HK-2 (cell line): ENCODE measurements around the gene OR4F6.
"Not testable (repeated sequence)": the region's sequence is repeated elsewhere in the genome, so short reads cannot be mapped to it uniquely, and the experiment has no call there.

Experiments
- DNase-seq: peaks from one replicate; pipeline ENCODE4 v3.0.0-alpha.2; 2018; ENCODE audit not compliant: unreplicated experiment

The OR4F6 gene

GRCh38 chr15:101803209-101803608, at the start of gene OR4F6:
Gene OR4F6 (plus strand): TSS chr15:101803509. CDS start chr15:101805720, 2,211 bp downstream.
- DNase-seq, result no peak

GRCh38 chr15:101764669-101765339, 38.5 kb upstream of the OR4F6 start:
- DNase-seq, result peak; percentile 28

DNA sequence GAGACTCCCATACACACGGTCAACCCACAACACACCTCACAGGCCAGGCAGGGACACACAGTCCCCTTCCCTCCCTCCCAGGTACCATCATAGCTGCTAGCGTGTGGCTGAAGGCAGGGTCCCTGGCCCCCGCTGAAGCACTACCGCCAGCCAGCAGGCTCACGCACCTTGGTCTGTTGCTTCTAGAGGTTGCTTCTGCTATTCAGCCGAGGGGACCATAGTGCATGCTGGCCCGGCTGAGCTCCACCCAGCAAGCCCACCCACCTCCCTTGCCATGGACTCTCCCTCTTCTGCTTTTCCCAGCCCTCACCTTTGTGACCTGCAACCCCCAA, 38.0 kb upstream of the OR4F6 start:
- not testable (repeated sequence) for DNase-seq

DNA sequence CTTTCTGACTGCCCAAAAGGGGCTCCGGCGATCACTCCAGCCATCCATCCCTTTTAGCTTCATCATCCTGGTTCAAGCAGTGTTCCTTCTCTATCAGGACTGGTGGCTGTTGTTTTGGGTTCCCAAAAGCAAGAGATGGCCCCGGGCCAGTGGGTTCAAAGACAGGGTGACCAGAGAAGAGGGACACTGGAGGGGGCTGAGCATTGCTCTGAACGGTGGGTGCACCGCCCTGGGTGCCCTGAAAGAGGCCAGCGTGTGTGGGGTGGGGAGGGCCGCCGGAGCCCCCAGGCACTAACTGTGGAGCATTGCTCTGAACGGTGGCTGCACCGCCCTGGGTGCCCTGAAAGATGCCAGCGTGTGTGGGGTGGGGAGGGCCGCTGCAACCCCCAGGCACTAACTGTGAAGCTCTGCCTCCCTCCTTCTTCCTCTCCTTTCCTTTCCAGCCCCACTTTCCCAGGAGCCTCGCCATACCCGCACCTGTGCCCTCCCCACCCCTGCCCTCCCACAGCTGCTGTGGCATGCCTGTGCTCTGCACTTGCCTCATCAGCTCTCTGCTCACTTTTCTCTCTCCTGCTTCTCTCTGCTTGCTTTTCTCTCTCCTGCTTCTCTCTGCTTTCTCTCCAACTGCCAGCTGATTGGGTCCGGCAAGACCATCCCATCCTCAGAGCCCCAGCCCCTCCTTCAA, 37.4 kb upstream of the OR4F6 start:
- no peak for DNase-seq

- not testable (repeated sequence) for DNase-seq
Measured at GRCh38 chr15:101767083-101767640, 36.1 kb upstream of the OR4F6 start.

GRCh38 chr15:101772921-101773320, 30.4 kb upstream of the OR4F6 start:
- no peak for DNase-seq

GRCh38 chr15:101773496-101774100, 29.7 kb upstream of the OR4F6 start:
- no peak for DNase-seq

GRCh38 chr15:101775136-101775535, 28.2 kb upstream of the OR4F6 start:
- DNase-seq, result no peak

GRCh38 chr15:101778576-101778975, 24.7 kb upstream of the OR4F6 start:
- not testable (repeated sequence) for DNase-seq

DNA sequence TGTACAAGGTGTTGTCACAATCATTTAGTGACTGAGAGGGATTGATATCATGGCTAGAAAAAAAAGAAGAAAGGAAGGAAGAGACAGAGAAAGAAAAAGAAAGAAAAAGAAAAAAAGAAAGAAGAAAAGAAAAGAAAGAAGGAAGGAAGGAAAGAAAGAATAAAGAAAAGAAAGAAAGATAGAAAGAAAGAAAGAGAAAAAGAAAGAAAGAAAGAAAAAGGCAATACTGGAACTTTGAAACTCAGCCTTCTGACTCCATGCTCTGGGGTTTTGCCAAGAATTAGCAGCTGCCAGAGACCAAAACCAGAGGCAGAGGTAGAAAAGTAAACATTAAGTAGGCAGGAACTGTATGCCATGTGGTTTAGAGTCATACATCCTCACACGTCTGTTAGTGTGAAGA, 23.1 kb upstream of the OR4F6 start:
- not testable (repeated sequence) for DNase-seq

DNA sequence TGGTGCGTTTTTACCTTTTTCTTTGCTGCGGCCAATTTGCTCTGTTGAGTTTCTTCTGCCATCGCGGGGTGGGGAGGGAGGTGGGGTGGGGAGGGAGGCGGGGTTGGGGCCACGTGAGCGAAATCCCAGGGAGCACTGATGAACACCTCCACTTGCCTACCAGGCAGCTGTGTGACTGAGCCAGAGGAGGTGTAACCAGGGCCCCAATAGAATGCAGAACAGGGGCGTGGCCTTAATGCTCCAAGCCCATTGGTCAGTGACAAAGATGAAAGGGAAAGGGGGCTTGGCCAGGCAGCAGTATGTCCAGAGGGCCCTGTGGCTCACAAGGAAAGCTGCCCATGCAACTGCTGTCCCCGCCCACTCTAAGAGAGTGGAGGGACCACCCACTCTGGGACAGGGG, 21.4 kb upstream of the OR4F6 start:
- no peak for DNase-seq

- no peak for DNase-seq
Measured at GRCh38 chr15:101784644-101785043, 18.7 kb upstream of the OR4F6 start.

GRCh38 chr15:101786422-101786821, 16.9 kb upstream of the OR4F6 start:
- DNase-seq, result not testable (repeated sequence)

DNA sequence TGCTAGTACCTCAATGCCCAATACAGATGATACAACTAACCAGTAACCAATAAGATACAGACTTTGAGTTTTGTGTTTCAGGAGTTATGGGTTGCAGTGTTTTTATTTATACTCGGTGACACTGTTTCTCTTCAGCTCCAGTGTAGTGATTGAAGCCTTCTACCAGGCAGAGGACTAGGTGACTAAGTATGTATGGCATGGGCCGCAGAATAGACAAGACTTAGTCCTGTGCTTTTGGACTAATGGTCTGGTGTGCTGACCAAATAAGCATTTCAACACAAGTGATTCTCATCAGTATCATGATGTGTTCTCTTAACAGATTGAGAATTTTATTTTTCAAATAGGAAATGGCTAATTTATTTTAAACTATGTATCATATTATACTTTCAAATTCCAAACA, 15.3 kb upstream of the OR4F6 start:
- not testable (repeated sequence) for DNase-seq

- not testable (repeated sequence) for DNase-seq
Measured at GRCh38 chr15:101788503-101789269, 14.6 kb upstream of the OR4F6 start.

DNA sequence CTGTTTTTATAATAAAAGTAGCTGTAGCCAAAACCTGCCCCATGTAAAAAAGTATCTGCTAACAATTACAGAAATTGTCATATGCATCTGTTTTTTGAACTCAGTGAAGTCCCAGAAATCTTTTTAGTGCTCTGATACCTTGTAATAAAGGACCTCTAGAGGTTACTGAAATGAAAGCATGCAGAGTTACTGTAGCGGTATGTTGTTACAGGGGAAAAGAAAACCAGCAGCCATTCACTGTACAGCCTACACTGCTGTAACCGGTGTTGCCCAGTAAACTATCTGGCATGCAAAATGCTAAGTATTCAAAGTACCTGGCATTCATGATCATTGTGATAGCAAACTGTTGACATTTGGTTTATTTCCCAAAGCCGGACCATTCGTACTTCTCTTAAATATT, 12.6 kb upstream of the OR4F6 start:
- not testable (repeated sequence) for DNase-seq

DNA sequence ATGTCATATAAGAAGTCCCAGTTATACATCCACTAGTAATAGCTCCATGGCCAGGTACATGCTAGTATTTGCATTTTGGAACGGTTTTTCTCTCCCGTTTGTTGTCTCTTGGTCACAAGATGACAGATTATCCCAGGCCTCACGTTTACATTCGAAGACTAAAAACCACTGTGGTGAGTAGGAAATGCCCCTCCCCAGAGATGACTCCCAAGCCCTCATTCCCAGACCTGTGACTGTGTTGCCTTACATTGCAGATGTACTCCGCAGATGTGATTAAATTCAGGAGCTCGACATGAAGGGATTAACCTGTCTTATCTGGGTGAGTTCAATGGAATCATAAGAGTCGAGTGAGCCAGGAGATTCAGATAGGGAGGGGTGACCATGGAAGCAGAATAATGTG, 9.3 kb upstream of the OR4F6 start:
- DNase-seq, result not testable (repeated sequence)

GRCh38 chr15:101795455-101795854, 7.9 kb upstream of the OR4F6 start:
- no peak for DNase-seq

DNA sequence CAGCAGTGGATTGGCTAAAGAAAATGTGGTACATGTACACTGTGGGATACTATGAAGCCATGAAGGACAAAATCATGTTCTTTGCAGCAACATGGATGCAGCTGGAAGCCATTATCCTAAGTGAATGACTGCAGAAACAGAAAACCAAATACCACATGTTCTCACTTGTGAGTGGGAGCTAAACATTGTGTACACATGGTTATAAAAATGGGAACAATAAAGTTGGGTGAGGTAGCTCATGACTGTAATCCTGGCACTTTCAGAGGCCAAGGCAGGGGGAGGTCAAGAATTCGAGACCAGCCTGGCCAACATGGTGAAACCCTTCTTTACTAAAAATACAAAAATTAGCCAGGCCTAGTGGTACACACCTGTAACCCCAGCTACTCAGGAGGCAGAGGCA, 3.6 kb upstream of the OR4F6 start:
- DNase-seq, result no peak

- no peak for DNase-seq
Measured at GRCh38 chr15:101801048-101801447, 2.3 kb upstream of the OR4F6 start.

GRCh38 chr15:101803676-101804075, 367 bp downstream of the OR4F6 start:
- no peak for DNase-seq

GRCh38 chr15:101804375-101804774, 1.1 kb downstream of the OR4F6 start:
- no peak for DNase-seq
